HG03159 (cell line): ENCODE results near the gene POU3F4.

Experiments used
- ATAC-seq: cut with Tn5 transposase; IDR thresholded peaks from one replicate; pipeline ENCODE4 v1.9.1; 2021; ENCODE audit warnings: mild to moderate bottlenecking, moderate library complexity; ENCODE audit not compliant: unreplicated experiment

POU3F4 gene

DNA sequence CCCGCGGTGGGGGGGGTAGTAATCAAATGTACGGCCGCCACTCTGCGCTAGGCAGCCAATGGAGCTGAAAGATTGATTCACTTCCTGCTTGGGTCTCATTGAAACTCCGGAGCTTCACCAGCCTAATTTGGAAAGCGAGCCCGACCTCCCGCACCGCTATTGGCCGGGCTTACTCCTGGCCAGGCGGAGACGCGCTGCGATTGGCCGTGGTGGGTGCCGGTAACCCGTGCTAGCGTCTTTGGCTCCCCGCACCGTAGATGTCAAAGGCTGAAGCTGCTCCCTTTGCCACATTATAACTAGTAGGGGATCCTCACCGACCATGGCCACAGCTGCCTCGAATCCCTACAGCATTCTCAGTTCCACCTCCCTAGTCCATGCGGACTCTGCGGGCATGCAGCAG lies at the start of gene POU3F4:
POU3F4 (plus strand) TSS at position 285 of the 400 bp plus-strand sequence; CDS start at position 320, 35 bp downstream.
- ATAC-seq, result no peak

DNA sequence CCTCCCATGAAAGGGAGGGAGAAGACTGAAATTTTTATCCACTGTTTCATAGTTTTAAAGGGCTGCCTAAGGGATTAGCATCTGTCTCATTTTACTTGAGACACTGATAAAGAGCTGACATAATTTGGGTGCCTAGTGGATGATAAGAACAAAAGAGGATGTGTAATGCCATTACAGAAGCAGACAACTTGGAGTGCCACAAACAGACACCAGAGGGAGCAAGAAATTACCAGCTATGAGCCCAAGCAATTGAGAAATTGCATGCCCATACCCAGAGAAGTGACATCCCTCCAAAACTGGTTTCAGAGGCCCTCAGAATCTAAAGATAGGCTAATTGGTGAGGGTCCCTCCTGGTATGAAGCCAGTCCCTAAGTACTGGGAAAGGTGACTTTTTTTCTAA lies 38.5 kb upstream of the POU3F4 start:
- ATAC-seq, result peak; percentile 91

DNA sequence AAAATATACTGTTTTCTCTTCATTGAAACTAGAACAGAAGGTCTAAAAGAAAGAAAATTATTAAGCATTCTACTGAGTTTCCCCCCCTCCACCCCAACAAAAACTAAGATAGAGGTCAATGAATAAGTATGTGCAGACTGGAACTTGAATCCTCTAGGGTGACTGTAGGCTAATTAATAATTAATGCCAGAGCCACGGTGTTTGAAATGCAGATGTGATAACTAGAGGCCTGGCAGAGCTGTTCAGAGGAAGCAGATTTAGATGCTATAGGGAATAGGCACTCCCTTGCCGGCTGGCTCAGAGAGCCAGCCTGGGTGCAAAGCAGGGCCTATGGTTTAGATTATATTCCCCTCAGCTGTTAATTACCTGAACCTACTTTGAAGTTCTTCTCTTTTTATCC lies 12.2 kb upstream of the POU3F4 start:
- no peak for ATAC-seq

DNA sequence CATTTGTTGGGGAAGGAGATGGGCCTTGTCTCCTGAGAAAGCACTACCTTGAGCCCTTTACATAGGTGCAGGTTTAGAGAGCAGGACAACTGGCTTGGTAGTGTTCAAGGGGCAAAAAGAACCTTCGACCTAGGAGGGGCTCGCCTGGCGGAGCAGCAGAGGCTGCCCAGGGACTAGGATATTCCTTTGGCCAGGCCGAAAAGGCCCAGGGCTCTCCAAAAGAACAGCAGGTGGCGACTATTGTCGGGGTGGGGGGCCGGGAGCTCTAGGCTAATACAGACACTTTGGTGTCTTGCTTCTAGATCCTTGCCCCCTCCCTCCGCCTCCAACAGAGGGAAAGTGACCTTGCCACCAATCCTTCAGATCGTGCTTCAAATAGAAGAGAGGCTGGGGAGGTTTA lies 7.1 kb upstream of the POU3F4 start:
- ATAC-seq, result no peak

DNA sequence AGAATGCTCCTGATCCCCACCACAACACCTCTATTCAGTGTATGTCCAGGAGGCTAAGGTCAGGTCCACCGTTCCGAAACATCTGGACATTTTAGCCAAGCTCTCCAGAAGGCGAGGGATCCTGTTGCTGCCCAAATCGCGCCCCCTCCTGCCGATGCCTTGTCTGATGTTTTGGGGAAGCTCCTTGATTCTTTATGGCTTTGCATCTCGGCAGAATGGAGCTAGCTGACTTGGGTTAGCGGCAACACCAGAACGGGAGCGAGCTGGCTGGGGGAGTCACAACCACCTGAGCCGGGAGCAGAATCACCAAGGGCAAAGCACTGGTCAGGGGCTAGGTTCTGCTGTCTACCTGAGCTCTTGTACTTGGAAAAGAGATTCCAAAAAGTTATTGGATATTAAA lies 6.6 kb upstream of the POU3F4 start:
- ATAC-seq, result no peak

DNA sequence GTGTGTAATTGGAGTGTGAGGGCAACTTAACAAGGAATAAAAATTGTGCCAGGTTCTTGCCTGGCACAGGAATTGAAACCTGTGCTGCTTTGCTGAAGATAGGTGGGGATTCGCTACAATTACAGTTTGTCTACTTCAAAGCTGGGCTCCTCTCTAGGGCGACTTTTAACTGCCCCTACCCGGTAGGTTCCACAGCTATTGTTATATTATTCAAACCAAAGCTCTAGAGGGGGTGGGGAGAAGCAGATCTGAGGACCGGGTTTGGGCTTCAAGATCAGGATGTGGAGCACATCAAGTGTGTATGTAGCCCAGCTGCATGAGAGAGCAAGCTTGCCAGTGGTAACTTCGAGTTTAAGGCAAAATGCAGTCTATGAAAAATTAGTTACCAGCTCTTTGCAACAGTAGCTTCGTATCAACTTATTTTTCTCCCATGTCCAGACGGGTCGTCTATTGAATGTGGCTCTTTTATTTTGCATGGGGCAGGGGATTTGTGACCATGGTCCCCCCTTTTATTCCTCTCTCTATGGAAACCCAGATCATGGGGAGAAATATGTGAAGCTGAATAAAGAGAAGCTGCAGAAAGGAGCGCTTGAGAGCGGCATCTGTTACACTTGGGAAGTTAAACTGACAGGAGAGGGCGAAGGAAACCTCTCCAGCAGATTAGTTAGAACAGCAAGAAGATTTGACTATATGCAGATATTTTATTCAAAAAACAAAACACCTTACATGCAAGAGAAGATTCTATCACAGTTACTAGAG lies 3.2 kb upstream of the POU3F4 start:
- no peak for ATAC-seq

DNA sequence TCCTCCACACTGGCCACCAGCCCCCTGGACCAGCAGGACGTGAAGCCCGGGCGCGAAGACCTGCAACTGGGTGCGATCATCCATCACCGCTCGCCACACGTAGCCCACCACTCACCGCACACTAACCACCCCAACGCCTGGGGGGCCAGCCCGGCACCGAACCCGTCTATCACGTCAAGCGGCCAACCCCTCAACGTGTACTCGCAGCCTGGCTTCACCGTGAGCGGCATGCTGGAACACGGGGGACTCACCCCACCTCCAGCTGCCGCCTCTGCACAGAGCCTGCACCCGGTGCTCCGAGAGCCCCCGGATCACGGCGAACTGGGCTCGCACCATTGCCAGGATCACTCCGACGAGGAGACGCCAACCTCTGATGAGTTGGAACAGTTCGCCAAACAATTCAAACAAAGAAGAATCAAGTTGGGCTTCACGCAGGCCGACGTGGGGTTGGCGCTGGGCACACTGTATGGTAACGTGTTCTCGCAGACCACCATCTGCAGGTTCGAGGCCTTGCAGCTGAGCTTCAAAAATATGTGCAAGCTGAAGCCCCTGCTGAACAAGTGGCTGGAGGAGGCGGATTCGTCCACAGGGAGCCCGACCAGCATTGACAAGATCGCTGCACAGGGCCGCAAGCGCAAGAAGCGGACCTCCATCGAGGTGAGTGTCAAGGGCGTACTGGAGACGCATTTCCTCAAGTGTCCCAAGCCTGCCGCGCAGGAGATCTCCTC lies 600 bp downstream of the POU3F4 start:
- no peak for ATAC-seq

DNA sequence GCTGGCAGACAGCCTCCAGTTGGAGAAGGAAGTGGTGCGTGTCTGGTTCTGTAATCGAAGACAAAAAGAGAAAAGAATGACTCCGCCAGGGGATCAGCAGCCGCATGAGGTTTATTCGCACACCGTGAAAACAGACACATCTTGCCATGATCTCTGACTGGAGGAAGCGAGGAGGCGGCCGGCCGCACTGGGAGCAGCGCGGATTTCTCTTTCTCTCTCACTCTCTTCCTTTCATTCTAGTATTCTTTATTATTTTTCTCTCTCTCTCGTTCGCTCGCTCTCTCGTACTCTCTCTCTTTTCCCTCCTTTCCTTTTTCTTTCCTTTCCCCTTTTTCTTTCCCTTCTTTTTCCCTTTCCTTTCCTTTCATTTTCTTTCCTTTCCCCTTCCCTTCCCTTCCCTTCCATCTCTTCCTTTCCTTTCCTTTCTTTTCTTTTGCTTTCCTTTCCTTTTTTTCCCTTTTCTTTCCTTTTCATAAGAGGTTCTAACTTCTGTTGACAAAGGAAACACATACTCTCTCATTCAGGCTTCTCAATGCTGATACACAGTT lies 1.2 kb downstream of the POU3F4 start:
- ATAC-seq, result no peak

DNA sequence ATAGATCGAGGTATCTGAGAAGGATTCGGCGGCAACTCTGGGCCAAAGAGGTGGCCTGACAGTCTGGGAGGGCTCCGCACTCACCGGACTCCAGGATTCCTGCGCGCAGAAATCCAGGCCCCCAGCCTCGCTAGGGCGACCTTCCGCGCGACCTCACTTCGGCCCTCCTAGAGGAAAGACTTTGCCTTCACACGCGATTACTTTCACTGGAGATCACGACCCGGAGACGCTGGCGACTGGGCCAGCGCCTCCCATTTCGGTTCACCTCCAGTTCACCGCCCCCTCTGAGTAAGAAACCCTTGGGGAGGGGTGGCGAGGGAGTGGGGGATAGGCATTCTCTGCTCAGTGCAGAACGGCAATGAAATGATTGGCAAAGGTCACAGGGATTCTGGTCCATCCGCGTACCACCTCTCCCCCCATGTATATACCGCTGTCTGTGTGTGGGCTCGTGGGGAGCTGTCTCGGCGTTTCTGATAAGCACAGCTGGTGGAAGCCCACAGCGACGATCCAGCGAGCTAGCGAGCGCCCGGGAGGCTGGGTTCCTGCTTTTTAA lies 2.5 kb downstream of the POU3F4 start:
- ATAC-seq, result no peak

DNA sequence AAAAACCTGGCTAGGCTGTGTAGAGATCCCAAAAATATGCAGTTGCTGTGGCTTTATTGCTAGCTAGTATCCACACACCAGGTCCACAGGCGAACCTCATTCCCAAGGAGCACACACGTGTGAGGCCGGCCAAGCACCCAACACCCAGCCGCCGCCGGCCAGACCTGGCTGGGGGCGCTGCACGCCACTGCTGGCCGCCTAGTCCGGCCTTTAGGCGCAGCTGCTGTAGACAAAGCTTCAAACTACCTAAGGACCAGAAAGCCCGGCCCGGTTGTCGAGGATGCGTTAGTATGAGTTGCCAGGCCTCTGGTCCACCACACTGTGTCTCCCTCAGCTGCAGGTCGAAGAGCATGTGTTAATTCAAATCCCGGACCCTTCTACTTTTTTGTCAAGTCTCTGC lies 3.1 kb downstream of the POU3F4 start:
- ATAC-seq, result no peak

DNA sequence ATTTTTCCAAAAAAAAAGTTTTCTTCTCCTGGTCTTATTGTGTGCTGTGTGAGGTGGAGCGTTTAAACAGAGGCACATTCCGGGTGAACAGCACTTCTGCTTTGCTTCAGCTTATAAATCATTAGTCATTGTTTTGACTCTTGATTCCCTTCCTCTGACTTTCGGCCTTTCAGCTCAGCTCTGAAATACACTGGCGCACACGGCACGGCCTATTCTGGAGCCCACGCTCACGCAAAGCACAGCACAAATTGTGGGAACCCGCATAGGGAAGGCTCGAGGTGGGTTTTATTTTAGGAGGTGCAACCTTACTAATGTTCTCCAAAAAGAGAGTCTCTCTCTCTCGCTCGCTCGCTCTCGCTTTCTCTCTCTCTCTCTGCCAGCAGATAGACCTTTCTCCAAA lies 4.0 kb downstream of the POU3F4 start:
- no peak for ATAC-seq

DNA sequence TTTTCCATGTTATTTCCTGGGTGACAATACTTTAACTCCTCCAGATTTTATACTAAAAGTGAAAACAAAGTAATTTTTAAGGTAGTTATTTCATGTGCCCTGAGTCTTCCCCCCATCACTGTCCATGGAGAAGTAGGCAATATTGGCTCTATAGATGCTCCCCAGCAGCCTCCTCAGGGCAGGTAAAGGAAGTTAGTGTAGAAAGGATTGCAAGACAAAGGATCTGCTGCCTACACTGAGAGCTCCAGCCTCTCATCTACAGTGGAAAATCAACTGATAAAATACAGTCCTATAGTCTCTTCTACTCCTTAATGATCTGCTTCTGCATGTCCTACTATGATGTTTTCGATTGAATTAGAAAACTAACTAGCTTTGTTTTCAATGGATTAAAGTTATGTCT lies 8.5 kb downstream of the POU3F4 start:
- no peak for ATAC-seq

DNA sequence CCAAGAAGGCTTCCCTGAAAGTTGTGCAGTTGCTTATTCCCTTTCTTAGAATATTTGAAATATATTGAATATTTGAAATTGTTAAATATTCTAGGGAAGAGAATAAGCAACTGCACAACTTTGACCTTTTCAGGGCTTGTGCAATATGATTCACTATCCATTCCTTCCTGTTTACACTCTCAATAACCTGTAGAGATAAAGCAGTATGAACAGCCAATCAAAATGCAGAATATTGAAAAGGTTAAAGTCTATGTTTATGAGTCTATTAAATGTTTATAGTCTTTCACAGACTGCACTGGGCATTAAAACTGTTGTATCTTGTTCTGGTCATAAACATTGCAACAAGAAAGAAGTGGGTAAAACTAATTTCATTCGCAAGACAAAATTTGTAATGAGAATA lies 13.8 kb downstream of the POU3F4 start:
- ATAC-seq, result no peak

DNA sequence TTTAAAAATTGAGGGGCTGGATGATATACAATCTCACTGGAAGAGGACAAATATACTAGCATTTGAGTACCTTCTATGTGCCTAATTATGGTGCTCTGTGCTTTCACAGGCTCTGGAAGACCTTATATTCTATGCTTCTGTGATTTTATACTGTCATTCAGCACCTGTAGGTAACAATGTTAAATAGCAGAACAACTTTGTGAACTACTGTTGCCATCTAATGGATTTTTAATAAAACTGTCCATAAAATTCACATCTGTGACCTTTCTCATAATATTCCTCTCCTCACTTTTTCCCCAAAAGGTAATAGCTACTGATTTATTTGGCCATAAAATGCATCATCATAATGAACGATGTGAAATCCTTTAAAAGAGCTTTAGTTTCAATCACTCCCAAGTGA lies 21.9 kb downstream of the POU3F4 start:
- ATAC-seq, result no peak

DNA sequence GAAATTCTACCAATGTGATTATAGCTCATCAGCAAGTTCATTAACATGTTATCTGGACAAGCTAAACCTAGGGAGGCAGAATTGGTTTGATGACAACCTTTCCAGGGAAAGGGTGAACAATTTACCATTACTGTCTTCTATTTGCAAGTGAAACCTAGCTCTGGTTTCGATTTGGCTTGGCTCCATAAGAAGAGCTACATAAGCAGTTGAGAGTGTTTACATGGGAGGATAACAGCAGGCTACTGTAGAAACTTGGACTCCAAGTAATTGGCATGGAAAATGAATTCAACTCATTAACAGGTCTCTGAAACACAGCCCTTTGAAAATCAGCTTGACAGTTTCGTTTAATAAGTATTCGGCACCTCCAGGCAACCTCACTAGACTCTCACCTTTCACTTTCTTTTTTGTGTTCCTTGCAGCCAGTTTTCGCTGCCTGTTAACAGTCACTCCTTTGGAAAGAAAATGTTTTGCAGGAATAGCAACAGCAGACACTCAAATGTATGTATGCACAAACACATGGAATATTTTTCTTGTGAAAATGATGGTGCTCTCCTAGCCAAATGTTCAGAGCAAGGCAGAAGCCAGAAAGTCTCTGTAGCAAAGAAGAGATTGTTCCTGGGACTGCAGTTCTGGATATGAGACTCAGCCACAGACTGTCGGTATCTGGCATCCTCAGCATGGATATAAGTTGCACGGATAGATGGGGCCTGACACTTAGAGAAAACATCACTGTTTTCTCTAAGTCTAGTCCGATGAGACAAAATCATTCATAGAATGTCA lies 27.5 kb downstream of the POU3F4 start:
- peak; percentile 76 for ATAC-seq
